Measurements from ENCODE around the gene UVRAG. TPM values are rescaled to one million over a fixed set of nuclear protein-coding genes. Genes with fewer than 3 reads are reported as not detected.

The UVRAG gene
- total and polyA plus RNA-seq, 2 experiments from 2014 or later: 21.6 to 34.0 TPM

DNA sequence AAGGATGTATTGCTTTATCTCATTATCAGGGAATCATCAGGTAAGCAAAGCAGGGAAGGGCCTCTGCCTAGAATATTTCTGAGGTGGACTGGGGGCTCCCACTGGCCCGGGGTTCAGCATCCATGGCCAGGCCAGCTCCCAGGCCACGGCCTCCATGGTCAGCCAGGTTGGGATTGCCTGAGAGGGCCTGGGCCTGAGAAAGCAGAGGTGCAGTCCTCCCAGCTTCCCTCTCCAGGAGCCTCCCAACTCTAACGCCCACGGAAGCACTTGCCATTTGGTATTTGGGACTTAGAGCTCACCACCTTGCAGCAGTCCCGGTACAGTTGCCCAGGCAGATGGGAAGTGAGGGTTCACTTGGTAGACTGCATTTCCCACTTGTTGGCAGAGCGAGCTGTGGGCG lies 33.7 kb upstream of the UVRAG start:
- H3K27me3 ChIP-seq: no peaks in the 10 kb centered on the region
- TF ChIP-seq, protein P1, sequence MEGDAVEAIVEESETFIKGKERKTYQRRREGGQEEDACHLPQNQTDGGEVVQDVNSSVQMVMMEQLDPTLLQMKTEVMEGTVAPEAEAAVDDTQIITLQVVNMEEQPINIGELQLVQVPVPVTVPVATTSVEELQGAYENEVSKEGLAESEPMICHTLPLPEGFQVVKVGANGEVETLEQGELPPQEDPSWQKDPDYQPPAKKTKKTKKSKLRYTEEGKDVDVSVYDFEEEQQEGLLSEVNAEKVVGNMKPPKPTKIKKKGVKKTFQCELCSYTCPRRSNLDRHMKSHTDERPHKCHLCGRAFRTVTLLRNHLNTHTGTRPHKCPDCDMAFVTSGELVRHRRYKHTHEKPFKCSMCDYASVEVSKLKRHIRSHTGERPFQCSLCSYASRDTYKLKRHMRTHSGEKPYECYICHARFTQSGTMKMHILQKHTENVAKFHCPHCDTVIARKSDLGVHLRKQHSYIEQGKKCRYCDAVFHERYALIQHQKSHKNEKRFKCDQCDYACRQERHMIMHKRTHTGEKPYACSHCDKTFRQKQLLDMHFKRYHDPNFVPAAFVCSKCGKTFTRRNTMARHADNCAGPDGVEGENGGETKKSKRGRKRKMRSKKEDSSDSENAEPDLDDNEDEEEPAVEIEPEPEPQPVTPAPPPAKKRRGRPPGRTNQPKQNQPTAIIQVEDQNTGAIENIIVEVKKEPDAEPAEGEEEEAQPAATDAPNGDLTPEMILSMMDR (IDR thresholded peaks at IDR 0.05; ENCODE audit: low read depth, low read length): no peak
- H3K27ac ChIP-seq: no peak overlapping the region
- no peak for DNase-seq (ENCODE audit: low read depth in 1 of 2, low spot score in 1 of 2)
- no peak overlapping the region for H3K4me3 ChIP-seq
- H3K9me3 ChIP-seq (ENCODE audit: low read depth): no peaks in the 10 kb centered on the region
- H3K36me3 ChIP-seq: no peaks in the 10 kb centered on the region
- H3K4me1 ChIP-seq (ENCODE audit: low read depth): no peaks in the 10 kb centered on the region

DNA sequence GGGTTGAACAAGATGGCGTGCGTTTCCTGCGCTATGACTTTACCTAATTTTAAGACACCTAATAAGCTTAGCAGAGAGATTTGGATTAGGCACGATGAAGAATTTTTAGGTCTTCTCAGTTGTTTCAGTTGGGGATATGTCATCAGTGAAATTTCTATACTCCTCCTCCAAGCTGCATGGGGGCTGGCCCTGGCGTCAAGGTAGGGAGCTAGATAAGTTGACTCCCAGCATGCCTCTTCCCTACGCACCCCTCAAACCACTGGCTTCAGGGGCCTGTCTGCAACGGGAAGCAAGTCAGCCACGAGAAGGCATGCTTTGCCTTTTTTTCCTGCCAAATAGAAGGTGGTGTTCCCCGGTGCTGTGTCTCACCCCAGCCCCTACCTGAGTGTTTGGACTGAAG lies 33.2 kb upstream of the UVRAG start:
- Histone ChIP-seq H3K27me3 (no peaks in the 10 kb centered on the region), H3K4me1 (ENCODE audit: low read depth) (no peaks in the 10 kb centered on the region), H3K36me3 (no peaks in the 10 kb centered on the region), H3K4me3 (no peak overlapping the region), H3K27ac (no peak overlapping the region), H3K9me3 (ENCODE audit: low read depth) (no peaks in the 10 kb centered on the region)
- TF ChIP-seq, protein P1 (IDR thresholded peaks at IDR 0.05; ENCODE audit: low read depth, low read length): no peak
- DNase-seq (ENCODE audit: low read depth in 1 of 2, low spot score in 1 of 2): no peak

DNA sequence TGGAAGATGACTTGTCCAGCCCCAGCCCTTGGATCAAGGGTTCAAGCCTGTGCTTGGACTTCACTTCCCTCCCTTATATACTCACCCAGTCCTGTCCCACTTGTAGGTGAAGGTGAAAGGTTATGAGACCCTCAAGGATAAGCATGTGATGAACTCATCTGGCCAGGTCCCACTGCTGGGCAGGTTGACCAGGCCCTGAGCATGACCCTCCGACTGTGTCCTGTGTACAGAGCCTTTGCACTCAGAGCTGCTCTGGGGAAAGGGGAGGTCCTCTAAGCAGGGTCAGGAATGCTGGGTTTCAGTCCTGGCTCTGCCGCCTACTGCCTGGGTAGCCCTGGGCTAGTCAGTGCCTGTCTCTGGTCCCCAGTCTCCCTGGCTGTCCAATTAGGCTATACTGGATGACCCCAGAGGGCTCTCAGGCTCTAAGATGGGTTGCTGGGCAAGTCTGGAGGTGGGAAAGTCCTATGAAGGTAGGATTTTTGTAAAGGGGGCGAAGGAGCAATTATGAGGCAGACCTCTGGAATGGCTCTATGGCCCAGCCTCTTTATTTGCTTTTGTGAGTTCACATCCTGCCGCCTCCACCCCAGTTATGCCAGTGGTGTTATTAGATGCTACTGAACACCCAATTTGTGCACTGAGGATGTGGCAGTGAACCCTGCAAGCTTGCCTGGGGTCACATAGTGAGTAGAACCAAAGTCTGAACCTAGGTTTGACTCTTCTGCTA lies 32.3 kb upstream of the UVRAG start:
- Histone ChIP-seq H3K4me1 (ENCODE audit: low read depth) (no peaks in the 10 kb centered on the region), H3K4me3 (no peak overlapping the region), H3K27me3 (no peaks in the 10 kb centered on the region), H3K36me3 (no peaks in the 10 kb centered on the region), H3K9me3 (ENCODE audit: low read depth) (no peaks in the 10 kb centered on the region), H3K27ac (no peak overlapping the region)
- TF ChIP-seq, protein P1 (IDR thresholded peaks at IDR 0.05; ENCODE audit: low read depth, low read length): no peak
- DNase-seq (ENCODE audit: low read depth in 1 of 2, low spot score in 1 of 2): no peak

DNA sequence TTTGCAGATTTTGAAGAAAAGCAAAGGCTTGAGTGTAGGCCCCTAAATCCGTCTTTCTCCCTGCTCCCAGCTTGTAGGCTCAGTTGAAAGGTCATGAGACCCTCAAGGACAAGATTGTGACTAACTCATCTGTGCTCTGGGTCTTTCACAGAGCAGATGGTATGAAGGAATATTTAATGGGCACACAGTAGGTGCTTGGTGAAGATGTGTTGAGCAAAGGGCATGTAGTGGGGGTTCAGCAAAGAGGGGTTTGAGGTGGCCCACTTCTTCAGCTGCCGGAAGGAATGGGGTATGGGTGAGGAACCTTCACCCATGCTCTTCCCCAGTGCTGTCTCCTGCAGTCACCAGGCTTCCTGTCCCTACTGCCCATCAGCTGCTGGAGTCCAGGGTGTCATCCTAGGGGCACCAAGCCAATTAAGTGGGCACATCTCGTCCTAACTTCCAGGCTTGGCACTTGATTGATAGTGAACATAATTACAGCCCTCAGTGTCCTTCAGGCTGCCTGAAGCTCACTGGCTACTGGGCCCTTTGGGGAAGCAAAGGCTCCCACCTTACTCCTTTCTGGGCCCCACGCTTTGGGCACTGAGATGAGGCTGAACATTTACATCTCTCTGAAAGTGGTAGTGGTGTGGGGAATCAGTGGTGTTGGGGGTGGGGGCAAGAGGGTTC lies 31.5 kb upstream of the UVRAG start:
- Histone ChIP-seq H3K4me1 (ENCODE audit: low read depth) (no peaks in the 10 kb centered on the region), H3K27ac (no peak overlapping the region), H3K9me3 (ENCODE audit: low read depth) (no peaks in the 10 kb centered on the region)

DNA sequence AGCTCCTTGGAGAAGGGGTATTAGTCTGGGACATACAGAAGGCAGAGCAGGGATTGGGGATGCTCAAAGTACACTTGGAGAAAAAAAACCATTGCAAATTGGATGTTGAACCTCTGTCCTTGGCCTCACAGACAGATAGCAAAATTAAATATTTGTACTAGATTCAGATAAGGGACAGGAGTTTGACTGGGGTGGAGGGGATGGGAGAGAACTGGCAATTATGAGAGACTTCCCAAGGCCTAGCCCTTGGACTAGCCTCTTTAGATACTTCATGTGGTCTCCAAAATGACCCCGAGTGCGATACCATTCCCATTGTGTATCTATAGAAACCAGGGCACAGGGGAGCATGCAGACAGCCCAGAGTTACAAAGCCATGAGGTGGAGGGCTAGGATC lies 30.9 kb upstream of the UVRAG start:
- DNase-seq (ENCODE audit: low read depth in 1 of 2, low spot score in 1 of 2): no peak
- H3K27ac ChIP-seq: no peak overlapping the region
- H3K27me3 ChIP-seq: no peaks in the 10 kb centered on the region
- TF ChIP-seq, protein P1 (IDR thresholded peaks at IDR 0.05; ENCODE audit: low read depth, low read length): no peak
- no peak overlapping the region for H3K4me3 ChIP-seq
- H3K4me1 ChIP-seq (ENCODE audit: low read depth): no peaks in the 10 kb centered on the region
- no peaks in the 10 kb centered on the region for H3K36me3 ChIP-seq
- H3K9me3 ChIP-seq (ENCODE audit: low read depth): no peaks in the 10 kb centered on the region

More for the DNA sequence above, 31.5 kb upstream of the UVRAG start:
- TF ChIP-seq, protein P1 (IDR thresholded peaks at IDR 0.05; ENCODE audit: low read depth, low read length): no peak
- DNase-seq (ENCODE audit: low read depth in 1 of 2, low spot score in 1 of 2): no peak
- no peaks in the 10 kb centered on the region for H3K36me3 ChIP-seq
- H3K4me3 ChIP-seq: no peak overlapping the region
- H3K27me3 ChIP-seq: no peaks in the 10 kb centered on the region

All from cardiac muscle cell (in vitro differentiated cells and primary cell).